Thyroid gland (tissue), 4 donors: Measurements from ENCODE around the gene DYTN.

Source experiments
- CTCF ChIP-seq, 6 experiments: fragments of 200-600 bp in 3 of 6; fragments of 450-650 bp in 3 of 6; sonication (generic) in 3 of 6; IDR thresholded peaks; one replicate each; pipeline ENCODE4 v1.5.1; 2016 to 2019; ENCODE audit warnings: antibody characterized with exemption in 6 of 6, mild to moderate bottlenecking in 2 of 6, inconsistent platforms in 1 of 6, moderate library complexity in 1 of 6
- POLR2A ChIP-seq, 2 donors: fragments of 450-650 bp; IDR thresholded peaks; one replicate each; pipeline ENCODE4 v1.6.1; 2017; ENCODE audit warnings: antibody characterized with exemption in 2 of 2, mild to moderate bottlenecking in 2 of 2, moderate library complexity in 1 of 2

- TF ChIP-seq CTCF (IDR thresholded peaks at IDR 0.05): no peak
- TF ChIP-seq POLR2A (IDR thresholded peaks at IDR 0.05): no peak
These were observed 29.2 kb downstream of the DYTN start for GRCh38 chr2:206688990-206689389.
